A673 (cell line): Measurements from ENCODE around the gene SMARCA2.

ENCODE experiments used
- EZH2 ChIP-seq: fragments of 200-600 bp; sonication (generic); IDR thresholded peaks from 2 replicates; pipeline ENCODE4 v1.6.1; 2017; ENCODE audit warnings: borderline replicate concordance, low read depth, mild to moderate bottlenecking, mixed read lengths, antibody characterized with exemption, low read length; ENCODE audit not compliant: poor library complexity, severe bottlenecking
- TF ChIP-seq, protein P1 (sequence below): fragments of 300-800, 200-600 bp; sonication (generic); conservative IDR thresholded peaks from 2 replicates; pipeline ENCODE4 v1.5.1; 2017; ENCODE audit warnings: low read depth, mild to moderate bottlenecking, antibody characterized with exemption, low read length, moderate library complexity, mixed read lengths

GRCh38 chr9:2040828-2041227 is 25.7 kb downstream of the SMARCA2 start:
- TF ChIP-seq, protein P1, sequence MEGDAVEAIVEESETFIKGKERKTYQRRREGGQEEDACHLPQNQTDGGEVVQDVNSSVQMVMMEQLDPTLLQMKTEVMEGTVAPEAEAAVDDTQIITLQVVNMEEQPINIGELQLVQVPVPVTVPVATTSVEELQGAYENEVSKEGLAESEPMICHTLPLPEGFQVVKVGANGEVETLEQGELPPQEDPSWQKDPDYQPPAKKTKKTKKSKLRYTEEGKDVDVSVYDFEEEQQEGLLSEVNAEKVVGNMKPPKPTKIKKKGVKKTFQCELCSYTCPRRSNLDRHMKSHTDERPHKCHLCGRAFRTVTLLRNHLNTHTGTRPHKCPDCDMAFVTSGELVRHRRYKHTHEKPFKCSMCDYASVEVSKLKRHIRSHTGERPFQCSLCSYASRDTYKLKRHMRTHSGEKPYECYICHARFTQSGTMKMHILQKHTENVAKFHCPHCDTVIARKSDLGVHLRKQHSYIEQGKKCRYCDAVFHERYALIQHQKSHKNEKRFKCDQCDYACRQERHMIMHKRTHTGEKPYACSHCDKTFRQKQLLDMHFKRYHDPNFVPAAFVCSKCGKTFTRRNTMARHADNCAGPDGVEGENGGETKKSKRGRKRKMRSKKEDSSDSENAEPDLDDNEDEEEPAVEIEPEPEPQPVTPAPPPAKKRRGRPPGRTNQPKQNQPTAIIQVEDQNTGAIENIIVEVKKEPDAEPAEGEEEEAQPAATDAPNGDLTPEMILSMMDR = no peak
- TF ChIP-seq EZH2 = no peak
